PC-3 (cell line): ENCODE measurements around the gene FLVCR1.
"Not testable (repeated sequence)": the region's sequence is repeated elsewhere in the genome, so short reads cannot be mapped to it uniquely, and the experiment has no call there.

Experiments
- EZH2 ChIP-seq: fragments of 300-600 bp; sonication (generic); IDR thresholded peaks from one replicate; pipeline ENCODE4 v1.6.1; 2017; ENCODE audit warnings: antibody characterized with exemption, mild to moderate bottlenecking, low read length; ENCODE audit not compliant: unreplicated experiment
- EZH2phosphoT487 ChIP-seq: fragments of 300-600 bp; sonication (generic); IDR thresholded peaks from 2 replicates; pipeline ENCODE4 v1.6.1; 2018; ENCODE audit warnings: mild to moderate bottlenecking, antibody characterized with exemption, low read length, borderline replicate concordance
- TF ChIP-seq, protein P1 (sequence below): fragments of 300-600 bp; sonication (generic); conservative IDR thresholded peaks from 2 replicates; pipeline ENCODE4 v1.5.1; 2017; ENCODE audit warnings: antibody characterized with exemption, low read depth, mild to moderate bottlenecking, low read length

DNA sequence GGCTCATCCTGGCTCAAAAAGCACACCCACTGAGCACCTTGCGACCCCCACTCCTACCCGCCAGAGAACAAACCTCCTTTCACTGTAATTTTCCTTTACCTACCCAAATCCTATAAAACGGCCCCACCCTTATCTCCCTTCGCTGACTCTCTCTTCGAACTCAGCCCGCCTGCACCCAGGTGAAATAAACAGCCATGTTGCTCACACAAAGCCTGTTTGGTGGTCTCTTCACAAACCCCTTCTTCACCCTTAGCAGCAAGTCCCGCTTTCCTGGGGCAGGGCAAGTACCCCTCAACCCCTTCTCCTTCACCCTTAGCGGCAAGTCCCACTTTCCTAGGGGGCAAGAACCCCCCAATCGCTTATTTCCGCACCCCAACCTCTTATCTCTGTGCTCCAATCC lies 52.1 kb downstream of the FLVCR1 start:
- TF ChIP-seq, protein P1, sequence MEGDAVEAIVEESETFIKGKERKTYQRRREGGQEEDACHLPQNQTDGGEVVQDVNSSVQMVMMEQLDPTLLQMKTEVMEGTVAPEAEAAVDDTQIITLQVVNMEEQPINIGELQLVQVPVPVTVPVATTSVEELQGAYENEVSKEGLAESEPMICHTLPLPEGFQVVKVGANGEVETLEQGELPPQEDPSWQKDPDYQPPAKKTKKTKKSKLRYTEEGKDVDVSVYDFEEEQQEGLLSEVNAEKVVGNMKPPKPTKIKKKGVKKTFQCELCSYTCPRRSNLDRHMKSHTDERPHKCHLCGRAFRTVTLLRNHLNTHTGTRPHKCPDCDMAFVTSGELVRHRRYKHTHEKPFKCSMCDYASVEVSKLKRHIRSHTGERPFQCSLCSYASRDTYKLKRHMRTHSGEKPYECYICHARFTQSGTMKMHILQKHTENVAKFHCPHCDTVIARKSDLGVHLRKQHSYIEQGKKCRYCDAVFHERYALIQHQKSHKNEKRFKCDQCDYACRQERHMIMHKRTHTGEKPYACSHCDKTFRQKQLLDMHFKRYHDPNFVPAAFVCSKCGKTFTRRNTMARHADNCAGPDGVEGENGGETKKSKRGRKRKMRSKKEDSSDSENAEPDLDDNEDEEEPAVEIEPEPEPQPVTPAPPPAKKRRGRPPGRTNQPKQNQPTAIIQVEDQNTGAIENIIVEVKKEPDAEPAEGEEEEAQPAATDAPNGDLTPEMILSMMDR, result not testable (repeated sequence)
- not testable (repeated sequence) for TF ChIP-seq EZH2, EZH2phosphoT487
